HG03045 (cell line): ENCODE data around the gene CRYBA4.

Source experiments
- ATAC-seq: cut with Tn5 transposase; IDR thresholded peaks from one replicate; pipeline ENCODE4 v1.9.1; 2021; ENCODE audit warnings: mild to moderate bottlenecking, moderate library complexity; ENCODE audit not compliant: unreplicated experiment

CRYBA4 gene

DNA sequence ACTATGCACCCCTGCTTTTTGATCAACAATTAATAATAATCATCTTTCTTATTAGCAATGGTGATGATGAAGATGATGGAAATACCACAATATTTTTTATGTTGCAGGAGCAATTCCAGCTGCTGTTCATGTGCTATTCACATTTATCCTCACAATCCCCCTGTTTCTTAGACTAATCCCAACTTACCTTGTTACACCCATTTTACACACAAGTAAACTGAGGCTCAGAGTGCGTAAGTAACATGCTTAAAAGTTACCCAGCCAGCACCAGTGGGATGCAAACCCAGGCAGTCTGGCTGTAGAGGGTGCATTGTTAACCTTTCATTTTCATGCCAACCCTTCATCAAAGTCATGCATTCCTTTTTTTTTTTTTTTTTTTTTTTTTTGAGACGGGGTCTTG lies 1.6 kb upstream of the CRYBA4 start:
- no peak for ATAC-seq

DNA sequence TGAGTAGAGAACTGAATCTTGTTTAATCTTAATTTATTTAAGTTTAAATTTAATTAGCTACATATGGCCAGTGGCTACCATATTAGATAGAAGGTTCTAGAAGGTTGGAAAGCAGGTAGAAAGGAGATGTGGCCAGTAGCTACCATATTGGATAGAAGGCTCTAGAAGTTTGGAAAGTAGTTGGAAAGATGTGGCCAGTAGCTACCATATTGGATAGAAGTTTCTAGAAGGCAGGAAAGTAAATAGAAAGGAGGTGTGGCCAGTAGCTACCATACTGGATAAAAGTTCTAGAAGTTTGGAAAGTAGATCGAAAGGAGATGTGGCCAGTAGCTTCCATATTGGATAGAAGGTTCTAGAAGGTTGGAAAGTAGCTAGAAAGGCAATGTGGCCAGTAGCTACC lies 2.2 kb downstream of the CRYBA4 start:
- no peak for ATAC-seq

DNA sequence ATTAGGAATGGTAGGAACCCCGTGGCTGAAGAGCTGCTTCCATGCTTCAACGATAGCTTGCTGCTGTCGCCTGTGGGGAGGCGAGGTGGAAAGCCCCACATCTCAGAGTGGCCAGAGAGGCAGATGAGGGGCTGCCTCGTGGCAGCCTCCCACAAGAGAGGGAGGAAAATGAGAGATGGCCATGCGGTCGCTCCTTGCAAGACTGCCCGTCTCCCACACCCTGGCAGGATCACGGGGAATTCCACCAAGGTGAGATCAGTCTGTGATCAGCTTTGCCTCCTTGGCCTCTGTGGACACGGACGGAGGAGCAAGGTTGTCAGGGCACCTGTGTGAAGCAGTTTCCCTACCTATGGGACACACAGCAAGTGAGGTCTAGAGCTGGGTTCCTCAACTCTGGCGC lies 3.0 kb downstream of the CRYBA4 start:
- ATAC-seq = no peak

DNA sequence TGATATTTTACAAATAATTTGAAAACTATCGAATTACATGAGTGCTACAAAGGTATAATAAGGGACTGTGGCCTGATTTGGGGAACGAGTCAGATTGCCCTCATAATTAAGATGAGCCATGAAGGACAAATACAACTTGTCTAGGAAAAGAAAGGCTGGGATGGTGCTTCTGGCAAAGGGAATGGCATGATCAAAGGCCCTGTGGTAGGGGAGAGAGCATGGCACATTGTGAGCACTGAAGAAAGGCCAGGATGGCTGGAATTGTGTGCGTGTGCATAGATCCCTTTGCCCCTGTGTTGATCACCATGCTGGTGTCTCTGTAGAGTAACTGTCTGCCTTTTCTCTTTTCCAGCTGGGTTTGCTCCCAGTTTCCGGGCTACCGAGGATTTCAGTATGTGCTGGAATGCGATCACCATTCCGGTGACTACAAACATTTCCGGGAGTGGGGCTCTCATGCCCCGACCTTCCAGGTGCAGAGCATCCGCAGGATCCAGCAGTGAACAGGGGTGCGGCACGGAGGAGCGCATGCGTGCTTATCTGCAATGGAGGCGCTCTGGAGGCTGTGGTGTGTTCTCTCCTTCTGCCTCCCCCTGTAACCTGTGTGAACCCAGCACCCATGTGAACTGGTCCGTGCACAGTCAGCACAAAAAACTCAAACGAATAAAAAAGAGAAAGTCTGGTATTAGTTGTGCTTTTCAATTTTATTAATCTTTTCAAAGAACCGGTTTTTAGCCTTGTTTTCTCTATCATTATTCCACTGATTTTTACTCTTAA lies 8.4 kb downstream of the CRYBA4 start:
- ATAC-seq = no peak

DNA sequence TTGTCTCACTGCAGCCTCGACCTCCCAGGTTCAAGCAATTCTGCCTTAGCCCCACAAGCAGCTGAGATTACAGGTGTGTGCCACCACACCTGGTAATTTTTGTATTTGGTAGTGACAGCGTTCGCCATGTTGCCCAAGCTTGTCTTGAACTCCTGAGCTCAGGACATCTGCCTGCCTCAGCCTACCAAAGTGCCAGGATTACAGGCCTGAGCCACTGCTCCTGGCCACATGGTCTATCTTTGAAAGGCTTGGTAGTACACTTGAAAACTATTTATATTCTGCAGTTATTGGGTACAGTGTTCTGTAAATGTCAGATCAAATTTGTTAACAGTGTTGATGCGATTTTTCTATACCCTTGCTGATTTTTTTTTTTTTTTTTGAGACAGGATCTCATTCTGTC lies 9.5 kb downstream of the CRYBA4 start:
- ATAC-seq = no peak

DNA sequence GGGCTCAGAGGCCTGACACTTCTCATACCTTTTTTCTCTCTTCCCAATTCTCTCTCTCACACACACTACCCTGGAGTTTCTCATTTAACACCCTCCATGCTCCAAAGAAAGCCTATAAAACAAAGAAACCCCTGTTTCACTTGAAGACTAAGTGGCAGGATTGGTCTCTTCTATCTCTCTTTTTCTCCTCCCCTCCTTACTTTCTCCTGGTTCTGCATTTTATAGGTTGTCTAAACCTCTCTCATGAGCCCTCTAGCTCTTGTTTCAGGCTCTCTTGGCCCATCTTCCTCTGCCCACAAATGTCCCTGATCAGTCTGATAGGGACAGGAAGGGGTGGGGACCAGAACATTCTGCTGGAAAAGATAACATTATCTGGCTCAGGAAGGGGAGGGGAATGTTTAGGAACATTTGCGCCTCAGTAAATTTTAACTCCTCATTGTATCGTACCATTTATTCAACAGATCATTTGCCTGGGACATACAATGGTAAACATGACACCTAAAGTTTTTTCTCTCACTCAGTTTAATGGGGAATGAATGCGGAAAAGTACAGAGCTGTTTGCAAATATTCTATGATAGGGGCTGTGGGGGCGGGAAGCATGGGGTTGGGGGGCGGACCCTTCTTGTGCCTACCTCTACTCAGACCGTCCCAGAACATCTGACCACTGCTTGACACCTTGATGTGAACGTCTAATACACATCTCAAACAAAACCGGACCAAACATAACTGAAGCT lies 10.8 kb downstream of the CRYBA4 start:
- ATAC-seq = no peak

DNA sequence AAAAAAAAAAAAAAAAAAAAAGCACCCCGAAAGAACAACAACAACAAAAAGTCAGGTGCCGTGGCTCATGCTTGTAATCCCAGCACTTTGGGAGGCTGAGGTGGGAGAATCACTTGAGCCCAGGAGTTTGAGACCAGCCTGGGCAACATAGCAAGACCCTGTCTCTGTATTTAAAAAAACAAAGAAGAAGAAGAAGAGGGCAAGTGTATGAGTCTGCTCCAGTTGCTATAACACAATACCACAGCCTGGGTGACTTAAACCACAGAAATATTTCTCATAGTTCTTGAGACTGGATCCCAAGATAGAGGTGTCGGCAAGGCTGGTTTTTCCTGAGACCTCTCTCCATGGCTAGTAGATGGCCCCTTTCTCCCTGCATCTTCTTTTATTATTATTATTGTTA lies 12.4 kb downstream of the CRYBA4 start:
- no peak for ATAC-seq

DNA sequence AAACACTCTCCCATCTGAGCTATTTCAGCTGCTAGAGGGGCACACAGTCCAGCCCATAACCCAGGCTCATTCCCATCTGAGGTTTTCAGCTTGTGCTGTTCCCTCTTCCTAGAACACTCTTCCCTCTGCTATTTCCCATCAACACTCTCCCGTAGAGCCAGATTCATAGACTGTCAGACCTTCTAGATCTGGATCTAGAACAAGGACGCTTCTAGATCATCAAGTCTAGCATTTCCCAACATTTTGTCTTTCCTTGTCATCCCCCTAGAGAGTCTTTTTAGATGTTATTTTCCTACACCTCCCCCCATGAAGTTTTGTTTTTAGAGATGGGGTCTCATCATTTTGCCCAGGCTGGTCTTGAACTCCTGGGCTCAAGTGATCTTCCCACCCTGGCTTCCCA lies 13.4 kb downstream of the CRYBA4 start:
- no peak for ATAC-seq

DNA sequence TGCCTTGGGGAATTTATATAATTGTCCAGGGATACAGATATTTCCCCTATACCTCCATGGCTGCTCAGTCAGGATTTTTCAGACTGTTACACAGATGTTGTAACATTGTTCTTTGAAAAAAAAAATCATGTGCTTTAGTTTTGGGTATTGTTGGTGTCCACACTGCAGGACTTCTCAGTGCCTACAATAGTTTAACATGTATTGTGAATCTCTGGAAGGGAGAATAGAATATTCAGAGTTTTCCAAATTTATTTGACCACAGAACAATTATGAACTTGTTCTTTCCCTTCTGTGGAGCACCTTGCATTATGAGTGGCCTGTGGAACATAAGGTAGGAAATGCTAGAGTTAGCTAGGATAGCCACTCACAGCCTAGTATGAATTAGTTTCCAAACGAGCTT lies 14.5 kb downstream of the CRYBA4 start:
- ATAC-seq = no peak

DNA sequence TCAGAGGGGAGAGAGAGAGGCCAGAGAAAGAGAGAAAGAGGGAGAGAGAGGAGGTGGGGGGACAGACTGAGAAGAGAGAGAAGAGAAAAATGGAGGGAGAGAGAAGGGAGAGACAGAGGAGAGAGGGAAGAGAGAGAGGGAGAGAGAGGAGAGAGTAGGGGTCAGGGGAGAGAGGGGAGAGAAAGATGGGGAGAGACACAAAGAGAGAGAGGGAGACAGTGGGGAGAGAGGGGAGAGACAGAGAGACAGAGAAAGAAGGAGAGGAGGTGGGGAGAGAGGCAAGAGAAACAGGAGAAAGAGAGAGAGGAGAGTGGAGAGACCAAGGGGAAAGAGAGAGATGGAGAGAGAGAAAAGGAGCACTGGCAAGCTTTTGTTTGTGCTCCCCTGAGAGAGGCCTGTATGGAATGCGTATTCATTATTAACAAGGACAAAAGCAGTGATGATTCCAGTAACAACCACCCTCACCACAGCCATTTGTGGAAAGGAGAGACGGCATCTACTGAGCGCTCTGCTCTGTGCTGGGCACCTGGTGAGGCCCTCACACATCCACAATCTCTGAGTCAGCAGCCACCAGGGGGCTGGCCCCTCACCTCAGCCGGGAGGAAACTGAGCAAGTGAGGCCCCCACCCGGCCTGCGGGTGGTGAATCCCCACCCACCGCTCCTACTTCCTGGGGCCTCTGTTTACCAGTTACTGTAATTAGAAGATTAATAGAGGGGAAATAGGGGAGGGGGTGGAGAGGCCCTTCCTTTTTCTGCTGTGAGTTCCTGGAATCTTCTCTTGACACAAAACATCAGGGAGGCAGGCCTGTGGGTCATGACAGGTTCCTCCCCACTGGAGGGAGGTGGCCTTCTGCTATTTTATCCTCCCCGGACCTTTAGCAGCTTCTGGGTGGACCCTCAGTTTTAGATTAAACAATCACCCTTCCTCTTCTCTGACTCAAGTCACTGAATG lies 21.0 kb downstream of the CRYBA4 start:
- ATAC-seq = no peak

DNA sequence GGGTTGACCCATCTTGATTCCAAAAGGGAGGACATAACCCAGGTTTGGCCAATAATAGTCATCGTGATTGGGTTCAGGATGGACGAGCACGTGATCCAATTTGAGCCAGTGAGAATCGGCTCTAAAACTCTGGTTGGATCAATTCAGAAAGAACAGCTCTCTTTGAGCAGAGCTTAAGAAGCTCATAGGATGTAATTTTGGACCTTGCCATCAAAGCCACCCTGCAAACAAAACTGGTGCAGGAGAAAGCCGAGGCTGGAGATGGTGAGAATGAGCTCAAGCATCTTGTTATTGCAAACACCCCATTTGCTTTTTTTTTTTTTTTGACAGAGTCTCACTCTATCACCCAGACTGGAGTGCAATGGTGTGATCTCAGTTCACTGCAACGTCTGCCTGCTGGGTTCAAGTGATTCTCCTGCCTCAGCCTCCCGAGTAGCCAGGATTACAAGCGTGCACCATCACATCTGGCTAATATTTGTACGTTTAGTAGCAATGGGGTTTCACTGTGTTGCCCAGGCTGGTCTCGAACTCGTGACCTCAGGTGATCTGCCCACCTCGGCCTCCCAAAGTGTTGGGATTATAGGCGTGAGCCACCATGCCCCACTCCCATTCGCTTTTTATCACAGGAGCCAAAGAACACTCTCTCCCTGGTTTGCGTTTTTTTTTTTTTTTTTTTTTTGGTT lies 21.8 kb downstream of the CRYBA4 start:
- no peak for ATAC-seq

DNA sequence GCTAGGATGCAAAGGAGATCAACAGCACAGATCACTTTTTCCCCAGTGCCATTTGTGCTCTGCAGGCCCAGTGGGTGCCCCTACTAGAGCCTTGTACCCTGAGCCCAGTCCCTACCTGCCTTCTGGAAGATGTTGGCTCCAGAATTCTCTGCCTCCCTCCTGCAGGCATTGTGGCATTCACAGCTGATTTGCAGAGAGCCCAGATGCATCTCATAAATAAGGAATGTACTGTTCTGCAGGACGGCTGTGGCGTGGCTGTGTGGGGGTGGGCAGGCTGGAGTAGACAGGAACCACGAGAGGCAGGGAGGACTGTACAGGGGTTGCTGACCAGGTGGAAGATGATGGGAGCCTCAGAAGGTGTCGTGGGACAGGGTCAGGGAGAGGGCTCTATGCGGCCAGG lies 24.4 kb downstream of the CRYBA4 start:
- ATAC-seq = no peak

DNA sequence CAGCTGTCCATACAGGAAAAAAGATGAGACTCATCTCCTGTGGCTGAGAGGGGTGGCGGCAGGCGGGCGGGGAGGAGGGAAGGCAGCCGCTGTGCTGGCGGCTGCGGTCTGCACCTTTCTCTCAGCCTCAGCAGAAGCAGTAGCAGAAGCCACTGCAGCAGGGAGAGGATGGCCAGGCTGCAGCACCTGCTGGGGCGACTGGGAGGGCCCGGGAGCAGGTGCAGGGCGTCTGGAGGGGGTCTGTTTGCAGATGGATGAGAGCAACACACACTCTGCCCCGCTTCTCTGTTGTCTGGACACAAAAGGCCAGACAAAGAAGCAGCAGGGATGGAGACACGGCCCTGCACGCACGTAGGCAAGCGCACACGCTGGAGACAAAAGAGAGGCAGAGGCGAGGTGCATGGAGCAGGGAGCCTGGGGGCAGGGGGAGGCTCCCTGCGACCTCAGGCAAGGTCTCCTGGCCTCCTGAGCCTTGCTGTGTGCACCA lies 26.3 kb downstream of the CRYBA4 start:
- no peak for ATAC-seq

DNA sequence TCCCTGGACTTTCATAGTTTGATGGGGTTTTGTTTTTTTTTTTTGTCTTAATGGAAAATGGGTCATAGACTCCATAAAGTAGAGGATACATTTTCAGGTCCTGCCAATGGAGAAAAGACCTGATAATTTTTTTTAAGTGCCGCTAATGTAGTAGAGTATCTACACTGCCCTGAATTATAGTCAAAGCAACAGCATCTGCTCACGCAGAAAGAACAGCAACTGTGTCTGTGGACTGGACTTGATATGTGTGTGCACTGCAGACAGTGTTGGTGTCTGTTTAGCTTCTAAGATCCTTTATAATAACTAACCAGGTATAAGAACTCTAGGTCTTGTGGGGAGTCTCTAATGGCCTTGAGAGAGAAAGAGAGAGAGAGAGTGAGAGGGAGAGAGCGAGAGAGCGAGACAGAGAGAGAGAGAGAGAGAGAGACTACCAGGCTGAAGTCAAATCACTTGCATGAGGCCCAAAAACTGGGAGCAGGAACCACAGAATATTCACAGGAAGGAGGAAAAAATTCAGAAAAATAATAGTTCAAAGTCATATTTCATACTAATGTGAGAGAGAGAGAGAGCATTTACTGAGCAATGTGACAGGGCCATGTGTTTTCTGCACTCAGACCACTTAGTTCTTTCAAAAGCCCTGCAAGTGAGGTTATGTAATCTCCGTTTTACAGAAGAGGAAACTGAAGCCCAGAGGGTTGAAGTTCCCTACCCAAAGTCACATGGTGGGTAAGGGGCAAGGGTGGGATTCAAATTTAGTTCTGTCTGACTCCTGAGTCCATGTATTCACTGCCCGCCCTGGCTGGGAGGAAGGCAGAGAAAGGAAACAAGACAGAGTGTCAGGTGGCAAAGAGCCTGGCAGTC lies 27.0 kb downstream of the CRYBA4 start:
- ATAC-seq = no peak

DNA sequence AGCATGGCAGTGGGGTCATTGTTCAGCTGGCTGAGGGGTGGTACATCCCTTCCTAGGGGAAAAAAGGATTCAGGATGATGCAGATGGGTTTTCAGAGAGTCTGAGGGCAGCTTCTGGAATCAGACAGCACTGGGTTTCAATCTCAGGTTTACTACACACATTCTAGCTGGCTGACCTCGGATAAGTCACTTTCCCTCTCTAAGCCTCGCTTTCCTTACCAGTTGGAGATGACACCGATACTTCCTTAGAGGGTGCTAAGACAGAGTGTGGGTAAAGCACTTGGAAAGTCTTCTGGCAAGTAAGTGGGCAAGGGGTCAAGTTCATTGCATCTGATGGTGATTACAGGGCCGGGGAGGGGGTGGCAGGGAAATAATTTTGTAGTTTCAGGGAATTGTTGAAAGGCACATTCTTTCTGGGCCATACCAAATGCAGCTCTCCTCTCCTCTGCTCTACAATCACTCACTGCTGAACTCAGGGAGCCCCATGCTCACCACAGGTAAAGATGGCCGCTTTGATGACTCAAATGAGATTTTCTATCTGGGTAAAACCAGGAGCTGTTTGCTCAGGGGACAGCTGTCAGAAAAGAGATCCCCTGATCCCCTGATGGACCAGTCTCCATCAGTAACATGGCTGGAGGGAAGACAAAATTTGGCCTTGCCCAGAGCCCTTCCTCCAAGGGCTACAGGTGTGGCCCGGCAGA lies 29.1 kb downstream of the CRYBA4 start:
- ATAC-seq = no peak

DNA sequence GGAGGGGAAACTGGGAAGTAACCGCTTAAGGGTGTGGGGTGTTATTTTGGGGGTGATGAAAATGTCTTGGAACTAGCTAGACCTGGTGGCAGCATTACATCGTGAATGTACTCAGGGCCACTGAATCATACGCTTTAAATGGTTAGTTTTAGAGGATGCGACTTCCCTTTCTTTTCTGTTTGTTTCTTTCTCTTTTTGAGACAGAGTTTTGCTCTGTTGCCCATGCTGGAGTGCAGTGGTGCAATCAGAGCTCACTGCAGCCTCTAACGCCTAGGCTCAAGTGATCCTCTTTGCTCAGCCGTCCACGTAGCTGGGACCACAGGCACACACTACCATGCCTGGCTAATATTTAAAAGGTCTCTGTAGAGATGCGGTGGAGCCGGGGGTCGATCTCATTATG lies 30.1 kb downstream of the CRYBA4 start:
- no peak for ATAC-seq

DNA sequence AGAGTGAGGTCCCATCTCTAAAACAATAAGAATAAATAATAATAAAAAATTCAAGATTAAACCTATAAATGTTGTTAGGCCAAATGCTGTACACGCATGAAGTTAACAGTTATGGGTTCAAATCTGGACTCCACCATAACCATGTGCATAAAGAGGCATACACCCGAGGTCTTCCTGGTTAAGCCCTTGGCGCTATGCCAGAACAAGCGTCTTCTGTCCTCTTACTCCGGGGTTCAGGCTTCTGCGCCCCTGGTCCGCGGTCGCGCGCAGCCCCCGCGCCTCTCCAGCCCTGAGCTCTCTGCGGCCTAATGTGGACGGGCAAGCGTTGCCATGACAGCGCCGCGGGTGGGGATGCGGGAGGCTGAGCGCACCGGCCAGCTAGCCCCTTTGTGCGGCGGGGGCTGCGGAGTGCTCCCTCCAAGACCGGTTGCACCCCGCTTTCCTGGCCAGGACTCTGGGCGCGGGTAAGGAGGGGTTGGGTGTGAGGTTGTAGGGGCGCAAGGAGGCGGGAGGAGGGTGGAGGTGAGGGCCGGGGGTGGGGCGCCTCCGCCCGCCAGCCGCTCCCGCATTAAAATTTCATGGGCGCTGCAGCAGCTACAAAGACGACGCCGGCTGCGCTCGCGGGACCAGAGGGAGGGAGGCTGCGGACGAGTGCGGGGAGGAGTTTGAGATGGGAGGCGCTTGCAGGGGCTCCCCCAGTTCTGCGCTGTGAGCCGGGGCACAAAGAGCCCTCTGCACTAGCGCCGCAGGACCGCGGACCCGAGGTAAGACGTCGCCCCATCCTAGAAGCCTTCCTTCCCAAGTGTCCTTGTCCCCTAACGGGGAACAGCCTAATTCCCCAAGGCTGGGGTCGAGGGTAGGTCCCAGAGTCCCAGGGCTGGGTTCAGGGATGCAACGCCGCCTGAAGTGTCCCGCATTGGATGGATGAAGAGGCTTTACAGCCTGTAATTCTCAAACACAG lies 35.4 kb downstream of the CRYBA4 start, which contains the start of gene MIAT:
MIAT (plus strand) TSS at position 698 of the 961 bp plus-strand sequence.
- no peak for ATAC-seq

DNA sequence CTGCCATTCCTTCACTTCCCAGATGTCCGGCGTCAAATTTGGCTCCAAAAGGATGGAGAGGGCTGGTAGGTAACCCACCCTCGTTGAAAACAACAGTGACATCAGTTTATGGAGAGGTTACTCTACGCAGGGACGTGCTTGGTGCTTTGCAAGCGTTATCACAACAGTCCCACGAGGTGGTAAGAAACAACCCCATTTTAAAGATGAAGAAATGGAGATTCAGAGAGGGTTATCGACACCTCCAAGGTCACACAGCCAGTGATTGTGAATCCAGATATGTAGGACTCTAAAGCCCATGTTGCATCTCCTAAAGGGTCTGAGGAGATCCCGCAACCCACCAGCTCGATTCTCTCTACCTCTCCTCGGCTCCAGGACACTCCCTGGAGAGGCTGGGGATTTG lies 36.4 kb downstream of the CRYBA4 start:
- ATAC-seq = no peak
